Measurements from ENCODE around the gene FKBP15. TPM values are rescaled to one million over a fixed set of nuclear protein-coding genes. Genes with fewer than 3 reads are reported as not detected.
A peak's percentile ranks its signal among the peaks of the same experiment; 100 is the strongest.

FKBP15 gene
- total and polyA plus RNA-seq, 2 of the 13 experiments (the other 11 are each of a cell fraction or from before 2014, with no cell fraction given), result 12.3 to 18.6 TPM

DNA sequence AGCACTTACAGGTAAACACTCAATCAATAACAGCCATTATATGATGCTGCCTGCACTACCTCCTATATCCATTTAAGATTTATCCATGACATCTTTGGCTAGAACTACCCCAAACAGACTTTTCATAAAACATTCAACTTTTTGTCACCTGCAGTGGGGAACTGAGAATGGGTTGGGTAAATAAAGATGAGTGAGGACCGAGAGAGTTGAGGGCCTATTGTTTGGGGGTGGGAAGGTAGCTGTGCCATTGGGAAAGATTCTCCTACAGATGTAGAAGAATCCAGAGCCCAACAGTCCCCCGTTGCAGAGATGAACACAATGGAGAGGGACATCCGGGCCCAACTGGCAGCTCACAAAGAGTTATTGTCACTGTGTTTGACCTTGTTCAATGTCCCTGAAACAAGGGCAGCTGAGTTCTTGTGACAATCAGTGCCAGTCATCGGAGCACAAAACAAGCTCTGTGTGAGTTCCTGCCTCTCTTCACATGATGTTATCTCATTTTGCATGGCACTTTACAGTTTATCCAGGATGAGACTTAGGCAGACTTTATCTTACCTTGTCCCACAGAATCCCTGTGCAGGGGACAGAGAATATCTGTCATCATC is 81.8 kb downstream of the FKBP15 start (continued):
- TF ChIP-seq, protein P1, sequence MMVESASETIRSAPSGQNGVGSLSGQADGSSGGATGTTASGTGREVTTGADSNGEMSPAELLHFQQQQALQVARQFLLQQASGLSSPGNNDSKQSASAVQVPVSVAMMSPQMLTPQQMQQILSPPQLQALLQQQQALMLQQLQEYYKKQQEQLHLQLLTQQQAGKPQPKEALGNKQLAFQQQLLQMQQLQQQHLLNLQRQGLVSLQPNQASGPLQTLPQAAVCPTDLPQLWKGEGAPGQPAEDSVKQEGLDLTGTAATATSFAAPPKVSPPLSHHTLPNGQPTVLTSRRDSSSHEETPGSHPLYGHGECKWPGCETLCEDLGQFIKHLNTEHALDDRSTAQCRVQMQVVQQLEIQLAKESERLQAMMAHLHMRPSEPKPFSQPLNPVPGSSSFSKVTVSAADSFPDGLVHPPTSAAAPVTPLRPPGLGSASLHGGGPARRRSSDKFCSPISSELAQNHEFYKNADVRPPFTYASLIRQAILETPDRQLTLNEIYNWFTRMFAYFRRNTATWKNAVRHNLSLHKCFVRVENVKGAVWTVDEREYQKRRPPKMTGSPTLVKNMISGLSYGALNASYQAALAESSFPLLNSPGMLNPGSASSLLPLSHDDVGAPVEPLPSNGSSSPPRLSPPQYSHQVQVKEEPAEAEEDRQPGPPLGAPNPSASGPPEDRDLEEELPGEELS (CRISPR knock-in tag; IDR thresholded peaks at IDR 0.05), result peak; percentile 40; the same call in 1 of the 2 replicates
- TF ChIP-seq TARDBP (CRISPR knock-in tag; IDR thresholded peaks at IDR 0.05) (peak; percentile 55; the same call in 1 of the 2 replicates), RXRA (CRISPR knock-in tag; IDR thresholded peaks at IDR 0.05) (peak; percentile 91; the same call in 1 of the 2 replicates), NR2F6 (IDR thresholded peaks at IDR 0.05) (peak; percentile 52), NR2F6 (CRISPR knock-in tag; IDR thresholded peaks at IDR 0.05) (peak; percentile 83), ZNF12 (CRISPR knock-in tag; IDR thresholded peaks at IDR 0.05) (peak; percentile 61; the same call in 1 of the 2 replicates), IRF2 (CRISPR knock-in tag; IDR thresholded peaks at IDR 0.05) (peak; percentile 65), SAP130 (CRISPR knock-in tag; IDR thresholded peaks at IDR 0.05; ENCODE audit: low read depth) (peak; percentile 76), ELF3 (CRISPR knock-in tag; IDR thresholded peaks at IDR 0.05) (peak; percentile 78), SALL2 (CRISPR knock-in tag; IDR thresholded peaks at IDR 0.05) (no peak), SNAPC2 (CRISPR knock-in tag; IDR thresholded peaks at IDR 0.05) (no peak), KLF16 (CRISPR knock-in tag; IDR thresholded peaks at IDR 0.05) (peak in 1 of 2 experiments; percentile 38; a peak in 1 of 4 replicates), NCOA2 (CRISPR knock-in tag; IDR thresholded peaks at IDR 0.05) (peak; percentile 89), ZMAT5 (CRISPR knock-in tag; IDR thresholded peaks at IDR 0.05; ENCODE audit: borderline replicate concordance, low read depth) (no peak), ZNF644 (CRISPR knock-in tag; IDR thresholded peaks at IDR 0.05; ENCODE audit: low read depth) (peak; percentile 59; the same call in 1 of the 2 replicates), SIX1 (CRISPR knock-in tag; IDR thresholded peaks at IDR 0.05; ENCODE audit: borderline replicate concordance) (0 out of 2 replicates have a peak, but pooled peaks have one; percentile 9), ZNF841 (CRISPR knock-in tag; IDR thresholded peaks at IDR 0.05; ENCODE audit: borderline replicate concordance) (no peak)
- TF ChIP-seq, protein P2, sequence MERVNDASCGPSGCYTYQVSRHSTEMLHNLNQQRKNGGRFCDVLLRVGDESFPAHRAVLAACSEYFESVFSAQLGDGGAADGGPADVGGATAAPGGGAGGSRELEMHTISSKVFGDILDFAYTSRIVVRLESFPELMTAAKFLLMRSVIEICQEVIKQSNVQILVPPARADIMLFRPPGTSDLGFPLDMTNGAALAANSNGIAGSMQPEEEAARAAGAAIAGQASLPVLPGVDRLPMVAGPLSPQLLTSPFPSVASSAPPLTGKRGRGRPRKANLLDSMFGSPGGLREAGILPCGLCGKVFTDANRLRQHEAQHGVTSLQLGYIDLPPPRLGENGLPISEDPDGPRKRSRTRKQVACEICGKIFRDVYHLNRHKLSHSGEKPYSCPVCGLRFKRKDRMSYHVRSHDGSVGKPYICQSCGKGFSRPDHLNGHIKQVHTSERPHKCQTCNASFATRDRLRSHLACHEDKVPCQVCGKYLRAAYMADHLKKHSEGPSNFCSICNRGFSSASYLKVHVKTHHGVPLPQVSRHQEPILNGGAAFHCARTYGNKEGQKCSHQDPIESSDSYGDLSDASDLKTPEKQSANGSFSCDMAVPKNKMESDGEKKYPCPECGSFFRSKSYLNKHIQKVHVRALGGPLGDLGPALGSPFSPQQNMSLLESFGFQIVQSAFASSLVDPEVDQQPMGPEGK (CRISPR knock-in tag; IDR thresholded peaks at IDR 0.05), result peak; percentile 68; the same call in 1 of the 2 replicates
- TF ChIP-seq, protein P3, sequence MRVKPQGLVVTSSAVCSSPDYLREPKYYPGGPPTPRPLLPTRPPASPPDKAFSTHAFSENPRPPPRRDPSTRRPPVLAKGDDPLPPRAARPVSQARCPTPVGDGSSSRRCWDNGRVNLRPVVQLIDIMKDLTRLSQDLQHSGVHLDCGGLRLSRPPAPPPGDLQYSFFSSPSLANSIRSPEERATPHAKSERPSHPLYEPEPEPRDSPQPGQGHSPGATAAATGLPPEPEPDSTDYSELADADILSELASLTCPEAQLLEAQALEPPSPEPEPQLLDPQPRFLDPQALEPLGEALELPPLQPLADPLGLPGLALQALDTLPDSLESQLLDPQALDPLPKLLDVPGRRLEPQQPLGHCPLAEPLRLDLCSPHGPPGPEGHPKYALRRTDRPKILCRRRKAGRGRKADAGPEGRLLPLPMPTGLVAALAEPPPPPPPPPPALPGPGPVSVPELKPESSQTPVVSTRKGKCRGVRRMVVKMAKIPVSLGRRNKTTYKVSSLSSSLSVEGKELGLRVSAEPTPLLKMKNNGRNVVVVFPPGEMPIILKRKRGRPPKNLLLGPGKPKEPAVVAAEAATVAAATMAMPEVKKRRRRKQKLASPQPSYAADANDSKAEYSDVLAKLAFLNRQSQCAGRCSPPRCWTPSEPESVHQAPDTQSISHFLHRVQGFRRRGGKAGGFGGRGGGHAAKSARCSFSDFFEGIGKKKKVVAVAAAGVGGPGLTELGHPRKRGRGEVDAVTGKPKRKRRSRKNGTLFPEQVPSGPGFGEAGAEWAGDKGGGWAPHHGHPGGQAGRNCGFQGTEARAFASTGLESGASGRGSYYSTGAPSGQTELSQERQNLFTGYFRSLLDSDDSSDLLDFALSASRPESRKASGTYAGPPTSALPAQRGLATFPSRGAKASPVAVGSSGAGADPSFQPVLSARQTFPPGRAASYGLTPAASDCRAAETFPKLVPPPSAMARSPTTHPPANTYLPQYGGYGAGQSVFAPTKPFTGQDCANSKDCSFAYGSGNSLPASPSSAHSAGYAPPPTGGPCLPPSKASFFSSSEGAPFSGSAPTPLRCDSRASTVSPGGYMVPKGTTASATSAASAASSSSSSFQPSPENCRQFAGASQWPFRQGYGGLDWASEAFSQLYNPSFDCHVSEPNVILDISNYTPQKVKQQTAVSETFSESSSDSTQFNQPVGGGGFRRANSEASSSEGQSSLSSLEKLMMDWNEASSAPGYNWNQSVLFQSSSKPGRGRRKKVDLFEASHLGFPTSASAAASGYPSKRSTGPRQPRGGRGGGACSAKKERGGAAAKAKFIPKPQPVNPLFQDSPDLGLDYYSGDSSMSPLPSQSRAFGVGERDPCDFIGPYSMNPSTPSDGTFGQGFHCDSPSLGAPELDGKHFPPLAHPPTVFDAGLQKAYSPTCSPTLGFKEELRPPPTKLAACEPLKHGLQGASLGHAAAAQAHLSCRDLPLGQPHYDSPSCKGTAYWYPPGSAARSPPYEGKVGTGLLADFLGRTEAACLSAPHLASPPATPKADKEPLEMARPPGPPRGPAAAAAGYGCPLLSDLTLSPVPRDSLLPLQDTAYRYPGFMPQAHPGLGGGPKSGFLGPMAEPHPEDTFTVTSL (CRISPR knock-in tag; IDR thresholded peaks at IDR 0.05; ENCODE audit: borderline replicate concordance), result peak; percentile 59; the same call in 1 of the 2 replicates
- TF ChIP-seq, protein P4, sequence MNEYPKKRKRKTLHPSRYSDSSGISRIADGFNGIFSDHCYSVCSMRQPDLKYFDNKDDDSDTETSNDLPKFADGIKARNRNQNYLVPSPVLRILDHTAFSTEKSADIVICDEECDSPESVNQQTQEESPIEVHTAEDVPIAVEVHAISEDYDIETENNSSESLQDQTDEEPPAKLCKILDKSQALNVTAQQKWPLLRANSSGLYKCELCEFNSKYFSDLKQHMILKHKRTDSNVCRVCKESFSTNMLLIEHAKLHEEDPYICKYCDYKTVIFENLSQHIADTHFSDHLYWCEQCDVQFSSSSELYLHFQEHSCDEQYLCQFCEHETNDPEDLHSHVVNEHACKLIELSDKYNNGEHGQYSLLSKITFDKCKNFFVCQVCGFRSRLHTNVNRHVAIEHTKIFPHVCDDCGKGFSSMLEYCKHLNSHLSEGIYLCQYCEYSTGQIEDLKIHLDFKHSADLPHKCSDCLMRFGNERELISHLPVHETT (CRISPR knock-in tag; conservative IDR thresholded peaks at IDR 0.05), result no peak

All from HepG2 (cell line).